Endothelial cell of umbilical vein (primary cell): Measurements from ENCODE around the gene FNBP1L.

Experiments
- EZH2 ChIP-seq: IDR thresholded peaks from 2 replicates; pipeline ENCODE4 v1.6.1; 2012; ENCODE audit warnings: borderline replicate concordance, low read depth, mild to moderate bottlenecking, moderate library complexity, low read length, inconsistent platforms; ENCODE audit not compliant: severe bottlenecking
- GATA2 ChIP-seq: IDR thresholded peaks from 2 replicates; pipeline ENCODE4 v1.7.0; 2011; ENCODE audit warnings: low read depth, mild to moderate bottlenecking, moderate library complexity, mixed read lengths, low read length; ENCODE audit not compliant: insufficient read length, insufficient read depth
- JUN ChIP-seq: IDR thresholded peaks from 2 replicates; pipeline ENCODE4 v1.6.1; 2011; ENCODE audit warnings: borderline replicate concordance, low read depth; ENCODE audit not compliant: insufficient read length, insufficient read depth
- MYC ChIP-seq: IDR thresholded peaks from one replicate; pipeline ENCODE4 v1.6.1; 2011; ENCODE audit warnings: mild to moderate bottlenecking, low read depth, low read length
- POLR2A ChIP-seq: IDR thresholded peaks from 2 replicates; pipeline ENCODE4 v1.6.1; 2012; ENCODE audit warnings: low read depth, mild to moderate bottlenecking, control low read depth, low read length
- POLR2AphosphoS5 ChIP-seq: IDR thresholded peaks from 2 replicates; pipeline ENCODE4 v1.6.1; 2012; ENCODE audit warnings: low read depth, mild to moderate bottlenecking, control low read depth, low read length, moderate library complexity; ENCODE audit not compliant: insufficient read depth
- TF ChIP-seq, protein P1 (sequence below), 2 donors: IDR thresholded peaks; 1 replicate in 1 of 2; 2 replicates in 1 of 2; pipeline ENCODE4 v1.5.1; 2011; ENCODE audit warnings: low read length in 2 of 2, mild to moderate bottlenecking in 2 of 2, moderate library complexity in 2 of 2, control low read depth in 1 of 2, inconsistent platforms in 1 of 2, low read depth in 1 of 2; ENCODE audit not compliant: insufficient read depth in 1 of 2; ENCODE audit errors: extremely low read depth in 1 of 2
- TF ChIP-seq, protein P2 (sequence below): IDR thresholded peaks from 2 replicates; pipeline ENCODE4 v1.6.1; 2011; ENCODE audit not compliant: insufficient read depth, insufficient read length

DNA sequence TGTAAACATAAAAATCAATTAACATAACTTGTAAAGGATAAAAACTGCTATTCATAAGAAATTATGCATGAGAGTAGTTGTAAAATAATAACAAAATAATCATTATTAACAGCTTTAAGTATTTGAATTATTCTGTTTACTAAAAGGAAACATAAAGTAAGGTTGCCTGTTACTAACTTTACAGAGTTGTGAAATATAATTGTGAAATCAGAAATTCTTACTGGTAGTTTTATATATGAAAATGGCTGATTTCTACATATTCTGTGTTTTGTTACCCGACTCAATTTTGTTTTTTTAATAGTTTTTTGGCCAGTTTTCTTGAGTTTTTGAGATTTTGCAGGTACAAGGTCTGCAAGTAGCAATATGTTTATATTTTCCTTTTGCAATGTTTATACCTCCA lies 27.8 kb downstream of the FNBP1L start:
- TF ChIP-seq, protein P1, sequence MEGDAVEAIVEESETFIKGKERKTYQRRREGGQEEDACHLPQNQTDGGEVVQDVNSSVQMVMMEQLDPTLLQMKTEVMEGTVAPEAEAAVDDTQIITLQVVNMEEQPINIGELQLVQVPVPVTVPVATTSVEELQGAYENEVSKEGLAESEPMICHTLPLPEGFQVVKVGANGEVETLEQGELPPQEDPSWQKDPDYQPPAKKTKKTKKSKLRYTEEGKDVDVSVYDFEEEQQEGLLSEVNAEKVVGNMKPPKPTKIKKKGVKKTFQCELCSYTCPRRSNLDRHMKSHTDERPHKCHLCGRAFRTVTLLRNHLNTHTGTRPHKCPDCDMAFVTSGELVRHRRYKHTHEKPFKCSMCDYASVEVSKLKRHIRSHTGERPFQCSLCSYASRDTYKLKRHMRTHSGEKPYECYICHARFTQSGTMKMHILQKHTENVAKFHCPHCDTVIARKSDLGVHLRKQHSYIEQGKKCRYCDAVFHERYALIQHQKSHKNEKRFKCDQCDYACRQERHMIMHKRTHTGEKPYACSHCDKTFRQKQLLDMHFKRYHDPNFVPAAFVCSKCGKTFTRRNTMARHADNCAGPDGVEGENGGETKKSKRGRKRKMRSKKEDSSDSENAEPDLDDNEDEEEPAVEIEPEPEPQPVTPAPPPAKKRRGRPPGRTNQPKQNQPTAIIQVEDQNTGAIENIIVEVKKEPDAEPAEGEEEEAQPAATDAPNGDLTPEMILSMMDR (IDR thresholded peaks at IDR 0.05; ENCODE audit: extremely low read depth in 1 of 2, insufficient read depth in 1 of 2, low read depth in 1 of 2, low read length in 2 of 2) = no peak
- TF ChIP-seq POLR2A (no peak), JUN (no peak), EZH2 (no peak), POLR2AphosphoS5 (no peak), MYC (no peak), GATA2 (no peak)
- TF ChIP-seq, protein P2, sequence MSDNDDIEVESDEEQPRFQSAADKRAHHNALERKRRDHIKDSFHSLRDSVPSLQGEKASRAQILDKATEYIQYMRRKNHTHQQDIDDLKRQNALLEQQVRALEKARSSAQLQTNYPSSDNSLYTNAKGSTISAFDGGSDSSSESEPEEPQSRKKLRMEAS = no peak
